Measurements from ENCODE around the gene VCAM1.

VCAM1 gene

GRCh38 chr1:100719490-100719889 lies at the start of gene VCAM1:
TSS of gene VCAM1 (plus strand) at chr1:100719742. CDS start at chr1:100719861, 119 bp downstream.
- DNase-seq (ENCODE audit: low read depth in 2 of 2, low spot score in 1 of 2), result no peak

DNA sequence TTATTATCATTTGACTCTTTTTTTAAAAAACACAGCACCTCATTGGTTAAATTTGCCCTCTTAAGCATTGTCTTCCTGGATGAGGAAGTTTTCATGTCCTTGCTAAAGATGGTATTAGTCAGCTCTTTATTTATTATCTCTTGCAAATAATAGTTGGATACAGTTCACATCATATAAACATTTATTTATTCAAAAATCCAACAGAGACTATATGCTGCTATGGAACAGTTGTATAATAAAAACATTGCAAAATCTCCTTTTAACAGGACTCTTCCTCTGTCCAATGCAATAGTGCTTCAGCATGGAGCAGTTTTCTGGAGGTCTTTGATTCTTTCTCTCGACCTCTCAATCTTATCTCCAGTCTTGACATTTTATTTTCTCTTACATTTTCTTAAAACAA lies 49.5 kb upstream of the VCAM1 start:
- DNase-seq (ENCODE audit: low read depth in 2 of 2, low spot score in 1 of 2), result no peak

DNA sequence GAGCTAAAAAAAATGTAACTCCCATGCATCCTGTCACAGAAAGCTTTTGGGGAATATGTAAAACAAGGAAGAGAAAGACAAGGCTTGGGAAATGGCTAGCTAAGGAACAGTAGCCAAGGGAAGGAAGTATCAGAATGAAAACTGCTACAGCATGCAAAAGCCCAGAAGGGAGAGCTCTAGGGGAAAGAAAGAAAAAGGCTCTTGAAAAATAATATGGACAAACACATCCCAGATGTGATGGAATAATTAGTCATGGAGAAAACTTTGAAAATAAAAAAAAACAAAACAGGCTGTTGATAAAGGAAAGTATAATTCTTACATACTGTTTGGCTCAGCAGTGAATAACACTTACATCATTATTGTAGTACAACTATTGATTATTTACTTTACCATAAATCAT lies 47.9 kb upstream of the VCAM1 start:
- DNase-seq (ENCODE audit: low read depth in 2 of 2, low spot score in 1 of 2), result no peak

DNA sequence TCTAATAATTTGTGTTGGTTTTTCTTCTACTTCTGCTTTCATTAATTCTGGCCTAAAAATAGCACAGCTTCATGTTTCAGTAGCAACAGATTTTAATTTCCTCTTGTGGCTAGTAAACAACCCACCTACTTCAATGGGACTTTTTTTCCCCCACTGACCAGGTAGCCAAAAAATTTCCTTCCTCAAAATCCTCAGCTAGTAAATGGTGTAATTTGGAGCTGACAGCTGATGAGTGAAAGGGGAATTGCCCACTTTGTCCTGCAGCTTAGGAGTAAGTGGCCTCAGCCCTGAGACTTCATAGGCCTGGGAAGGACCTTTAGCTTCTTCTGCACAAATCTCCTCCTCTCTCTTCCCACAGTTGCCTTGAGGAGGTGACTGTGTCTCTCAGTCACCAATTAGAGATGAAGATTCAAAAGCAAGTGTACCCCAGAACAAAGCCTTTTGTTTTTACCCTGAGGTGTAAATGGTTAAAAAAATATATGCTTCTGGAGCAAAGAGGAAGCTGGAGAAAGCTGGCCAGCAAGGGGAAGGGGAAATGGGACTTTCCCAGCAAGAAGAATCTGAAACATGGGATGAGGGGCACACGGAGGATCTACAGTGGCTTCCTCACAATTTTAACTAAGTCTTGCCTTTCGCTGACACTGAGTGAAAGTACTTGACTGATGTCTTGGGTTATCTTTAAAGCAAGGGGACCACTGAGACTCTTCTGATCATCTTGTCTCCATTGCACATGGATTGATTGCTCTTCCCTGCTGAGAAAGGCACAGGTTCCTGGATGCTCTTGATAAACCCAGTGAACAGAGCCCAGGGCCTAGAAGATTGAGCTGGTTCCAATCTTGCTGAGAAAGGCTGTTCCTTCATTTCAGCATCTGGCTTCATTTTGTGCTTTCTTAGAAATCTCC lies 35.8 kb upstream of the VCAM1 start:
- DNase-seq (ENCODE audit: low read depth in 2 of 2, low spot score in 1 of 2), result no peak

GRCh38 chr1:100699744-100700143 lies 19.8 kb upstream of the VCAM1 start:
- no peak for DNase-seq (ENCODE audit: low read depth in 2 of 2, low spot score in 1 of 2)

DNA sequence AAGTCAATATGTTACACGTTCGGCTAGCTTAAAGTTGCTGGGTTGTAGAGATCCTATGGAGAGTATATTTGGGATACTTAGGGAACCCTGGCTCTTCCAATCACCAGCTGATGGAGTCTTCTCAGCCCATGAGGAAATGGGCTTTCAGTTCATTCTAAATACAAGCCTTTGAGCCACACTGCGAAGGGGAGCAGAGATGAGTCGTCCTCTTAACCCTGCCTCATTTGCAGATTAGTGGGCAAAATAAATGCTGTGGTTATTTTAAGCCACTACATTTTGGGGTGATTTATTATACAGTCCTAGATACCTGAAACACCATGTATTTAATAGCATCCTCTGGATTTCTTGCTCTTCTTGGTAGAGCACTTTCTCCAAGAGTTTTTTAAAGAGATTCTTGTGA lies 19.0 kb upstream of the VCAM1 start:
- no peak for DNase-seq (ENCODE audit: low read depth in 2 of 2, low spot score in 1 of 2)

DNA sequence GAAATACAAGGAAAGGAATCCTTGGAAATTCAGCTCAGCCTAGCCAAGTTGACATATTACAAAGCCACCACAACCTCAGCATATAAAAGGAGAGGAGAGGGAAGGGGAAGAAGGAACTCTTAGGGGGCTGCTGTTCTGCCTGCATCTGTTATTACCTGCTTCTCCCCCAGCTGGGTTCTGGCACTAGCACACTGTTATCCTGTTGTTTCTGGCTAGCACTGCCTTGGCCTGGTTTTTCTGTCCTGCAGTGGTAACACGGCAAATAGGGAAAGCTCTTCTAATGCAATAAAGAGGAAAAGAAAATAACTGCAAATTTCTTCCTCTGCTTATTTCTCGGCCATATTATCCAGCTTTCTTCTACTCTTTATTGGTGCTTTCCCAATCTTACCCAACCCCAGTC lies 16.5 kb upstream of the VCAM1 start:
- DNase-seq (ENCODE audit: low read depth in 2 of 2, low spot score in 1 of 2), result no peak

- no peak for DNase-seq (ENCODE audit: low read depth in 2 of 2, low spot score in 1 of 2)
Measured at GRCh38 chr1:100703716-100704115, 15.8 kb upstream of the VCAM1 start.

DNA sequence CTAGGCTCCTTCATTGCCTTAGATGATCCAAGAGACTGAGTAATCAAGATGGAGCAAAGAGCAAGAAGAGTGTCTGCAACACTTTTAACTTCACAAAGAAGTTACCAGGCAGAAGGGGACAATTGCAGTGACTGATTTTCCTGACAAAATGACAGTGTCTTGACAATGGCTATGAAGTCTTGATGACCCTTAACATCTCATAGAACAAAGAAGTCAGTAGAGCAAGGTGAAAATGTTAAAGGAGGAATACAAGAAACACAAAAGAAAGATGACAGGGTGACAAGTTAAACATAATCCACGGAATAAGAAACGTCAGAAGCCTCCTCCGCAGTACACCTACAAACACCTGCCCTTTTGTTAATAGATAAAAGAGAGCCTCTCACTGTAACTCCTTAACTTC lies 15.1 kb upstream of the VCAM1 start:
- DNase-seq (ENCODE audit: low read depth in 2 of 2, low spot score in 1 of 2), result no peak

DNA sequence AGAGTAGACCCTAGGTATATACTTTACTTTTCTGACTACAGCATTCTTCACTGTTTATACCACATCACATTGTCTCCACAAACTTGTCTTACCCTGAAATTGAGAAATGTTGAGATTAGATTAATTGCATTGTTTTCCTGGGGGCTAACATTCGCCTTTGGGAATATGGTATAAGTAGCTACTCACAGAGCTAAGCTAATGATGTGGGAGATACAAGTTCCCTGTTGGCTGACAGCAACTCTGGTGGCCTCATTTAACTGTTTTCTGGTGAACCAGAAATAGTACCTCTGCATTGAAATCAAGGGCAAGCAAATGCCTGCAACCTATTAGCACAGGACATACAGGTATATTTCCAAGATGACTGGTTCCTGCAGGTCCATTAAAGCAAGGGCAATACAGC lies 13.2 kb upstream of the VCAM1 start:
- no peak for DNase-seq (ENCODE audit: low read depth in 2 of 2, low spot score in 1 of 2)

- no peak for DNase-seq (ENCODE audit: low read depth in 2 of 2, low spot score in 1 of 2)
Measured at GRCh38 chr1:100706856-100707255, 12.7 kb upstream of the VCAM1 start.

DNA sequence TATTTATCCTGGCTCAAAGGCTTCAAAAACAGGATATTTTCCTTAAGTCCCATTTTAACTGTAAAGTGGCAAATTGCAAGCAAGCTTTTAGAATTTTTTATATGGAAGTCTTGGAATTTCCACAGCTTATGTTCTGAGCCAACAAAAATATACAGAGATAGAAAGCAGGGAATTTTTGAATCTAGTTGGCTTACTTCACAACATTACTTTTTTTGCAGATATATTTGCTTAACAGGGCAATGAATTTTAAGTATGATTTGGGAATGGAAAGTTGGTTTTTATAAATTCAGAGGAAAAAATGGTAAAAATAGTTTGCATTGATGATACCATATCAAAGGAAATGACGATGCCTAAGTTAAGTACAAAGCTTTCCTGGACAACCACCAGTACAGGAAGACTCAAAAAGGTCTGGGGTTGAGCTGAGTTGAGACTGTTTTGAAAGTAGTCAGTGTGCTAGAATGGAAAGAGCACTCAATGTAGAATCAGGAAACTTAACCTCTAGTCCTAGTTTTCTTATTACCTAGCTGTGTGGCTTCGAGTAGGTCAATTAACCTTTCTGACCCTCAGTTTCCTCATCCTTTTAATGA lies 11.0 kb upstream of the VCAM1 start:
- DNase-seq (ENCODE audit: low read depth in 2 of 2, low spot score in 1 of 2), result no peak

DNA sequence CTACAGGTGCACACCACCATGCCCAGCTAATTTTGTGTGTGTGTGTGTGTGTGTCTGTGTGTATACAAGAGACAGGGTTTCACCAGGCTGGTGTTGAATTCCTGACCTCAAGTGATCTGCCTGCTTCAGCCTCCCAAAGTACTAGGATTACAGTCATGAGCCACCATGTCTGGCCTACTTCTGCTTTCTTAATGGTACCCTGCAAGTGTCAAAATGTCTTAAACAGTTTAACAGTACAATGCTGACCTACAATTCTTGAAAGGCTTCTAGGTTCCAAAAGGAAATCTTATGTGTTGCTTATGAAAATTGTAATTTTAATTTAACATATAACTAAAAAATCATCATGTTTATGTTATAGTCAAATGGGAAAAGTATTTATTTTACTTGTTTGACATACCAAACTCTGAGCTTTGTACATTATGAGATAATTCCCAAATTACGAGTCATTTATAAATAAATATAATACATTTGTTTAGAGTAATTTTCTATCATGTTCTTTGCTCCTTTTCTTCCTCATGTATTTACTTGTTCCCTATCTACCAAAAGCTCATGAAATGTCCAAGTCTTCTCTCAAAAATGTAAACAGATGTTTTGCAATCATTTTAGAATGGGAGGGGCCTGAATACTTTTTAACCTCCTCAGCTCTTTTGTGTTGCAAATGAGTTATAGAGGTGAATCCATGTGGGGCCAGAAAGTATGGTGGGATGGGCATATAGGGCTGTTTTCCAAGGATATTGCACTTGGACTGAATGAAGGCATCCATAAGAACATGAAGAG lies 8.4 kb upstream of the VCAM1 start:
- no peak for DNase-seq (ENCODE audit: low read depth in 2 of 2, low spot score in 1 of 2)

DNA sequence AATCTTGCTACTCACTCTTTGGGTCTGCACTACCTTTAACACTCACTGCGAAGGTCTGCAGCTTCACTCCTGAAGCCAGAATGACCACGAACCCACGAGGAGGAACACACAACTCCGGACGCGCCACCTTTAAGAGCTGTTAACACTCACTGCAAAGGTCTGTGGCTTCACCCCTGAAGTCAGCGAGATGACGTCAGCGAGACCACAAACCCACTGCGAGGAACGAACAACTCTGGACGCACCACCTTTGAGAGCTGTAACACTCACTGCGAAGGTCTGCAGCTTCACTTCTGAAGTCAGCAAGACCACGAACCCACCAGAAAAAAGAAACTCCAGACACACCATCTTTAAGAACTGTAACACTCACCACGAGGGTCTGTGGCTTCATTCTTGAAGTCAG lies 6.5 kb upstream of the VCAM1 start:
- DNase-seq (ENCODE audit: low read depth in 2 of 2, low spot score in 1 of 2), result peak; percentile 35 to 64

- no peak for DNase-seq (ENCODE audit: low read depth in 2 of 2, low spot score in 1 of 2)
Measured at GRCh38 chr1:100713626-100714025, 5.9 kb upstream of the VCAM1 start.

DNA sequence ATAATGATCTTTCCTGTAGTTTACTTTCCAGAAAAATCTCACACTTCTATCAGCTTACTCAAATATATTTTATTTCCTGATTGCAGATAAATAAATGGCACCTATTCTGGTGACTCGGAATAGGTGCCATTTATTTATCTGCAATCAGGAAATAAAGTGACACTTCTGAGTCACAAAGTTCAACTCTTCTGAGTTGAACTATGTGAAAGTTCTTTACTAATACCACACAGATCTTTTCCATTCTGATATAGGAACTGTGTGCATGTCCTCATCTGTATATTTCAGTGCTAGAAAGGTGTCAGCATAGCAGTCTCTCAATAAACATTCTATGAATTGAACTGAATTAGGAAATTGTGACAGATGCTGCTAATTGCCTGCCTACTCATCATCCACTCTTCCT lies 4.9 kb upstream of the VCAM1 start:
- no peak for DNase-seq (ENCODE audit: low read depth in 2 of 2, low spot score in 1 of 2)

- DNase-seq (ENCODE audit: low read depth in 2 of 2, low spot score in 1 of 2), result no peak
Measured at GRCh38 chr1:100717218-100717617, 2.3 kb upstream of the VCAM1 start.

GRCh38 chr1:100718581-100718980 lies 961 bp upstream of the VCAM1 start:
- no peak for DNase-seq (ENCODE audit: low read depth in 2 of 2, low spot score in 1 of 2)

DNA sequence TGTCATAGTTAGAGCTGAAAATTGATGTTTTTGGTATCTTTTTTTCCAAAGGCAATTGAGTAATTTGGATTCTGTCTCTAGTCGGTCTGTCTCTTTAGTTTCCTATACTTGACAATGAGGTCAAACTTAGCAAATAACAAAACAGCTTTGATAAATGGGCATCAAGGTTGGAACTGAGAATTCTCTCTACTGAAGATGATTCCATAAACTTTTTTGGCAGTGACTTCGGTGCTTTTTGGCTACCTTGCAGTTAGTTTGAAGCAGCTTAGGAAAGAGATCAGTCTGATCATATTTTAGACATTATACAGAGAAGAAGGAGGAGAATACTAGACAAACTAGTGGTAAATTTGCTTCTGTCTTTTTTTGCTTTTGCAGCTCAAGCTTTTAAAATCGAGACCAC lies 559 bp downstream of the VCAM1 start:
- DNase-seq (ENCODE audit: low read depth in 2 of 2, low spot score in 1 of 2), result no peak

DNA sequence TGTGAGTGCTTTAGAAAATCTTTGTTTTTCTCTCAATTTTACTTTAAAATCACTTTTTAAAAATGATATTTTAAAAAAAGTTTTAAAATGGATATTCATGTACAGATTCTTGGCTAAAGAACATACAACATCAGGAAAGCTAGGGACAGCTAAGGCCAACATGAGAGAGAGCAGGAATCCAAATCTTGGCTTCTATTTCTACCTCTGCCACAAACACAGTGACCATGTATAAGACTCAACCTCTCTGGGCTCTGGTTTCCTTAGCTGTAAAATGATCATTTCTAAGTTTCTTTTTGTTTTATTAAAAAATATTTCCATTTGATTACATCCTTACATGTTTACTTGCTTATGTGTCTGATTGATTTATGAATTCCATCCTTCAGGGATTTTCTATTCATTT lies 1.2 kb downstream of the VCAM1 start:
- DNase-seq (ENCODE audit: low read depth in 2 of 2, low spot score in 1 of 2), result no peak

DNA sequence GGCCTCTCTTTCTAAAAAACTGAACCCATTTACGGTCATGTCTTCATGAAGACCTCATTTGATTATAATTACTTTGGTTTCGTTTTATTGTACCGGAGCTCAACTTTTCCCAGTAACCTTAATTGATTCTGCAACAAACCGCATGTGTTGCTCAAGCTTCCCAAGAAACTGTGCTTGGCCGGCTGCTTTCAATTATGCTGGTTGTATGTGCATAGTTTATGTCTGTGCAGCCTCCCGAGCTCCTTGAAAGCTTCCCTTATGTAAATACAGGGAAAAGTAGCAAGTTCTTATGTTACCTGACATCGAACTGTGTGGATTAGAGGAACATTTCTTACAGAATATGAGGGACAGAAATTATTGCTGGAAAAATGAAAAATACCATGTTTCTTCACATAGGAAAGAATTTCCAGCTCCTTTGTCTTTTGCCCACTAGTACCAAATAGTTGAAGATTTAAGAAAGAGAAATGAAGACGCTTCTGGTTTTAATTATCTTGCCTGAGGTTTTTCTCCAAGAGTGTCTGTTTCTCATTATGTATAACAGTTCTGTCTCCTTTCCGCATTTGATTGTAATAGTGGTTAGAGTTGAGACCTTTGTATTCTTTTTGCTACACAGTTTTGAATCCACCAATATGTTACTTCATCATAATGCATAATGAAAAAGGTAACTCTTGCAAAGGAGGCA lies 2.1 kb downstream of the VCAM1 start:
- no peak for DNase-seq (ENCODE audit: low read depth in 2 of 2, low spot score in 1 of 2)
